Activated T-cell treated with anti-CD3 and anti-CD28 coated beads, Interleukin-2, amount 50 U/mL, for 48 hours (primary cell): ENCODE data around the gene TSPO.
"Not testable (repeated sequence)": the region's sequence is repeated elsewhere in the genome, so short reads cannot be mapped to it uniquely, and the experiment has no call there.

Source experiments
- DNase-seq, 2 experiments: peaks; one replicate each; pipeline ENCODE4 v3.0.0-alpha.2; 2020

TSPO gene

GRCh38 chr22:43131773-43132501 is 19.4 kb upstream of the TSPO start:
- no peak for DNase-seq

- no peak for DNase-seq
Measured at GRCh38 chr22:43133401-43133800, 18.0 kb upstream of the TSPO start.

GRCh38 chr22:43134553-43134952 is 16.8 kb upstream of the TSPO start:
- no peak for DNase-seq

GRCh38 chr22:43135565-43135964 is 15.8 kb upstream of the TSPO start:
- DNase-seq = no peak

GRCh38 chr22:43136255-43136654 is 15.1 kb upstream of the TSPO start:
- peak; percentile 42 to 58 for DNase-seq

GRCh38 chr22:43136801-43137200 is 14.6 kb upstream of the TSPO start:
- DNase-seq = no peak

GRCh38 chr22:43142880-43143562 is 8.3 kb upstream of the TSPO start, which contains the start of gene MCAT:
MCAT (minus strand) TSS chr22:43143398; CDS start chr22:43143348, 50 bp downstream.
- DNase-seq = peak; percentile 86 to 90

- no peak for DNase-seq
Measured at GRCh38 chr22:43144949-43145348, 6.4 kb upstream of the TSPO start.

GRCh38 chr22:43145371-43145770 is 6.0 kb upstream of the TSPO start:
- not testable (repeated sequence) for DNase-seq

GRCh38 chr22:43146332-43146731 is 5.0 kb upstream of the TSPO start:
- not testable (repeated sequence) for DNase-seq

GRCh38 chr22:43147821-43148220 is 3.5 kb upstream of the TSPO start:
- no peak for DNase-seq

GRCh38 chr22:43148581-43148980 is 2.8 kb upstream of the TSPO start:
- no peak for DNase-seq

- no peak for DNase-seq
Measured at GRCh38 chr22:43150731-43151206, 590 bp upstream of the TSPO start.

GRCh38 chr22:43152003-43152356 is 621 bp downstream of the TSPO start:
- DNase-seq = no peak

GRCh38 chr22:43152357-43153071 is 1.2 kb downstream of the TSPO start:
- peak; percentile 72 to 77 for DNase-seq

- no peak for DNase-seq
Measured at GRCh38 chr22:43153899-43154298, 2.5 kb downstream of the TSPO start.

GRCh38 chr22:43154887-43155536 is 3.7 kb downstream of the TSPO start:
- no peak for DNase-seq

- no peak for DNase-seq
Measured at GRCh38 chr22:43155789-43156188, 4.4 kb downstream of the TSPO start.

GRCh38 chr22:43156413-43156812 is 5.1 kb downstream of the TSPO start:
- no peak for DNase-seq

GRCh38 chr22:43157874-43158546 is 6.7 kb downstream of the TSPO start:
- no peak for DNase-seq

- DNase-seq = no peak
Measured at GRCh38 chr22:43158778-43159483, 7.6 kb downstream of the TSPO start.
